Heart right ventricle (tissue), 16 donors: ENCODE results near the gene ATP2C2. TPM values are rescaled to one million over a fixed set of nuclear protein-coding genes. Genes with fewer than 3 reads are reported as not detected.

ENCODE experiments used
- ATAC-seq, 8 donors: fragments of 200-7000 bp; cut with Tn5 transposase; one replicate each; pipeline ENCODE4 v1.9.1; 2020; ENCODE audit warnings: mild to moderate bottlenecking in 8 of 8, moderate library complexity in 8 of 8, moderate number of reproducible peaks in 1 of 8
- DNase-seq, 2 donors: peaks; one replicate each; pipeline ENCODE4 v3.0.0-alpha.2; 2020
- H3K27ac ChIP-seq, 10 donors: fragments of 200-600 bp; sonication (generic) in 2 of 10; one replicate each; pipeline versions ENCODE4 v1.5.0 to v1.8.0; 2020 to 2022; ENCODE audit warnings: mild to moderate bottlenecking in 3 of 10
- H3K27me3 ChIP-seq, 7 donors: fragments of 200-600 bp; one replicate each; pipeline ENCODE4 v1.8.0; 2021 to 2022; ENCODE audit warnings: mild to moderate bottlenecking in 2 of 7
- H3K36me3 ChIP-seq, 9 donors: fragments of 200-600 bp; sonication (generic) in 1 of 9; one replicate each; pipeline versions ENCODE4 v1.5.0 to v1.8.0; 2020 to 2022; ENCODE audit warnings: mild to moderate bottlenecking in 2 of 9
- H3K4me1 ChIP-seq, 9 donors: fragments of 200-600 bp; sonication (generic) in 1 of 9; one replicate each; pipeline versions ENCODE4 v1.5.0 to v1.8.0; 2020 to 2022; ENCODE audit warnings: mild to moderate bottlenecking in 4 of 9
- H3K4me3 ChIP-seq, 10 donors: fragments of 200-600 bp; sonication (generic) in 2 of 10; one replicate each; pipeline versions ENCODE4 v1.5.0 to v1.8.0; 2020 to 2022; ENCODE audit warnings: mild to moderate bottlenecking in 7 of 10, moderate library complexity in 2 of 10
- H3K9me3 ChIP-seq, 11 donors: fragments of 200-600 bp in 10 of 11; sonication (generic) in 2 of 11; one replicate each; pipeline versions ENCODE4 v1.5.0 to v1.8.0; 2013 to 2022; ENCODE audit warnings: mild to moderate bottlenecking in 2 of 11, control low read depth in 1 of 11, moderate library complexity in 1 of 11
- CTCF ChIP-seq, 9 donors: fragments of 200-600 bp; sonication (generic) in 2 of 9; IDR thresholded peaks; one replicate each; pipeline versions ENCODE4 v1.5.0 to v1.8.0; 2021 to 2022; ENCODE audit warnings: antibody characterized with exemption in 9 of 9, mild to moderate bottlenecking in 5 of 9, moderate library complexity in 1 of 9
- WGBS, 2 donors: extraction: QIAGEN DNeasy Blood & Tissue Kit; methylation state at CpG; one replicate each; pipeline ENCODE4 v1.1.7; 2013; ENCODE audit warnings: inconsistent platforms in 1 of 2; 5-methylcytosine and 5-hydroxymethylcytosine counted together
- intact Hi-C, 10 donors: fragments of 100-400 bp; cut with DNase I; formaldehyde crosslinking; loops; one replicate each; pipeline versions ENCODE4 v1.11.1 to v1.14.2; 2022
- polyA plus RNA-seq, 2 donors: library from polyadenylated mRNA; stranded (reverse); fragments of 200-250 nt; gene quantifications; one replicate each; pipeline ENCODE4 v1.2.3, GENCODE V29; 2013
- total RNA-seq, 10 donors: library from RNA; stranded (reverse); fragmentation: NEBNext Ultra II Directional in 3 of 10; extraction: Animal tissue kit (Norgen Biotek cat#: 25700) in 3 of 10; gene quantifications; one replicate each; pipeline versions ENCODE4 v1.2.1 to v1.2.4, GENCODE V29; 2021 to 2023
- donor health status: Arrhythmogenic right ventricular cardiomyopathy.
- donor health status: ischemic (EF 13 %, LVEDD 7.1; RV severe dilation, severe dysfunction).
- donor health status: healthy with polysubstance abuse.
- donor health status: DM: no; HTN: yes; CAD: no.
- donor health status: DM: no; HTN: no; CAD: no.
- donor health status: ischemic (EF 25% LVEDD 6.9; RV normal size, moderate dysfunction).
- donor health status: ischemic (EF 25% LVEDD 5.7; RV mildly dilated, moderate dysfunction).
- donor health status: healthy.
- donor health status: DM: yes; HTN: yes; CAD: no.
- donor health status: Ischemic cardiomyopathy.
- donor health status: ischemic (EF 35%, LVEDD 5.7; RV mildly dilated, moderate dysfunction).
- donor health status: nonischemic (EF 11% LVEDD 7.7; RV severe dilation, severe dysfunction).
- donor health status: DM: yes; HTN: yes; CAD: no.
- donor health status: PGD.
- donor health status: ischemic (EF 29% LVEDD 5.4; RV normal size, mild dysfunction).
- donor health status: nonischemic (EF 23%, LVEDD 6.1; RV moderate dilation, normal function).

Gene ATP2C2
- total and polyA plus RNA-seq, 12 donors: 0.01 TPM; not detected in 11

GRCh38 chr16:84369105-84369504, 767 bp downstream of the ATP2C2 start:
- Histone ChIP-seq H3K4me1 (peaks cover 0 to 12% (median 5%) of the 10 kb centered on the region in 9 donors), H3K27me3 (peaks cover 12 to 85% (median 68%) of the 10 kb centered on the region in 7 donors), H3K9me3 (no peaks in the 10 kb centered on the region), H3K36me3 (no peaks in the 10 kb centered on the region), H3K27ac (no peak overlapping the region), H3K4me3 (no peak overlapping the region)
- no peak for TF ChIP-seq CTCF (IDR thresholded peaks at IDR 0.05)
- ATAC-seq: no peak
- DNase-seq: no peak
- 32 to 38% methylated on average over 7 of the region's 7 CpGs for WGBS, 2 donors
- intact Hi-C loops: no loop called here

GRCh38 chr16:84369938-84370627, 1.7 kb downstream of the ATP2C2 start:
- no peaks in the 10 kb centered on the region for H3K9me3 ChIP-seq
- H3K4me3 ChIP-seq: no peak overlapping the region
- no peak for TF ChIP-seq CTCF (IDR thresholded peaks at IDR 0.05)
- no peak for ATAC-seq
- WGBS, 2 donors: 57 to 64% methylated on average over 11 of the region's 11 CpGs
- H3K4me1 ChIP-seq: peaks cover 0 to 12% (median 5%) of the 10 kb centered on the region in 9 donors
- no peaks in the 10 kb centered on the region for H3K36me3 ChIP-seq
- H3K27me3 ChIP-seq: peaks cover 12 to 79% (median 74%) of the 10 kb centered on the region in 7 donors
- intact Hi-C loops: no loop called here
- no peak for DNase-seq
- H3K27ac ChIP-seq: no peak overlapping the region

GRCh38 chr16:84370723-84371552, 2.6 kb downstream of the ATP2C2 start:
- 66 to 67% methylated on average over 8 of the region's 8 CpGs for WGBS, 2 donors
- Histone ChIP-seq H3K27ac (no peak overlapping the region), H3K4me1 (peaks cover 0 to 12% (median 5%) of the 10 kb centered on the region in 9 donors), H3K9me3 (no peaks in the 10 kb centered on the region), H3K4me3 (no peak overlapping the region), H3K36me3 (no peaks in the 10 kb centered on the region), H3K27me3 (peaks cover 12 to 74% (median 71%) of the 10 kb centered on the region in 7 donors)
- intact Hi-C loops: no loop called here
- no peak for ATAC-seq
- DNase-seq: no peak
- TF ChIP-seq CTCF (IDR thresholded peaks at IDR 0.05): no peak

GRCh38 chr16:84371553-84371865, 3.2 kb downstream of the ATP2C2 start:
- H3K9me3 ChIP-seq: no peaks in the 10 kb centered on the region
- 53 to 58% methylated on average over 4 of the region's 4 CpGs for WGBS, 2 donors
- peaks cover 12 to 75% (median 65%) of the 10 kb centered on the region in 7 donors for H3K27me3 ChIP-seq
- no peak overlapping the region for H3K27ac ChIP-seq
- no peak for DNase-seq
- H3K4me1 ChIP-seq: peaks cover 0 to 12% (median 5%) of the 10 kb centered on the region in 9 donors
- no peak for ATAC-seq
- no peak overlapping the region for H3K4me3 ChIP-seq
- no peak for TF ChIP-seq CTCF (IDR thresholded peaks at IDR 0.05)
- intact Hi-C loops: no loop called here
- no peaks in the 10 kb centered on the region for H3K36me3 ChIP-seq
